ENCODE measurements around the gene PAK4.

DNA sequence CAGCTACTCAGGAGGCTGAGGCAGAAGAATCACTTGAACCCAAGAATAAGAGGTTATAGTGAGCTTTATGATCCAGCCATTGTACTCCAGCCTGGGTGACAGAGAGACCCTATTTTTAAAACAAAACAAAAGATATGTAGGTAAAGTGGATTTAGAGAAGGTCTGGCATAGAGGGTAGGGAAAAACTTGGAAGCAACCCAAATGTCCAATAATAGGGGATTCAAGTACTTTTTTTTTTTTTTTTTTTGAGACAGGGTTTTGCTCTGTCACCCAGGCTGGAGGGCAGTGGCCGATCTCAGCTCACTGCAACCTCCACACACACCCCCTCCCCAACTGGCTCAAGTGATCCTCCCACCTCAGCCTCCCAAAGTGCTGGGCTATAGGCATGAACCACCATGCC lies 5.8 kb upstream of the PAK4 start:
- TF ChIP-seq, protein P1, sequence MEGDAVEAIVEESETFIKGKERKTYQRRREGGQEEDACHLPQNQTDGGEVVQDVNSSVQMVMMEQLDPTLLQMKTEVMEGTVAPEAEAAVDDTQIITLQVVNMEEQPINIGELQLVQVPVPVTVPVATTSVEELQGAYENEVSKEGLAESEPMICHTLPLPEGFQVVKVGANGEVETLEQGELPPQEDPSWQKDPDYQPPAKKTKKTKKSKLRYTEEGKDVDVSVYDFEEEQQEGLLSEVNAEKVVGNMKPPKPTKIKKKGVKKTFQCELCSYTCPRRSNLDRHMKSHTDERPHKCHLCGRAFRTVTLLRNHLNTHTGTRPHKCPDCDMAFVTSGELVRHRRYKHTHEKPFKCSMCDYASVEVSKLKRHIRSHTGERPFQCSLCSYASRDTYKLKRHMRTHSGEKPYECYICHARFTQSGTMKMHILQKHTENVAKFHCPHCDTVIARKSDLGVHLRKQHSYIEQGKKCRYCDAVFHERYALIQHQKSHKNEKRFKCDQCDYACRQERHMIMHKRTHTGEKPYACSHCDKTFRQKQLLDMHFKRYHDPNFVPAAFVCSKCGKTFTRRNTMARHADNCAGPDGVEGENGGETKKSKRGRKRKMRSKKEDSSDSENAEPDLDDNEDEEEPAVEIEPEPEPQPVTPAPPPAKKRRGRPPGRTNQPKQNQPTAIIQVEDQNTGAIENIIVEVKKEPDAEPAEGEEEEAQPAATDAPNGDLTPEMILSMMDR (IDR thresholded peaks at IDR 0.05 in 2 of 3, conservative IDR thresholded peaks at IDR 0.05 in 1 of 3; ENCODE audit: borderline replicate concordance in 1 of 3, insufficient read depth in 1 of 3, low read depth in 2 of 3, low read length in 2 of 3): no peak
- TF ChIP-seq POLR2A (IDR thresholded peaks at IDR 0.05; ENCODE audit: borderline replicate concordance, extremely low read depth, insufficient read depth, insufficient read length): no peak
- TF ChIP-seq SIN3A (IDR thresholded peaks at IDR 0.05; ENCODE audit: low read depth): no peak
- TF ChIP-seq POLR2AphosphoS5 (IDR thresholded peaks at IDR 0.05; ENCODE audit: low read depth, low read length): no peak
- TF ChIP-seq EZH2 (IDR thresholded peaks at IDR 0.05): no peak
- no peak for TF ChIP-seq ZFX (IDR thresholded peaks at IDR 0.05)
- no peak for TF ChIP-seq TCF7L2 (IDR thresholded peaks at IDR 0.05; ENCODE audit: borderline replicate concordance, extremely low read depth, insufficient read depth, insufficient read length)
- TF ChIP-seq JUND (IDR thresholded peaks at IDR 0.05): no peak
- TF ChIP-seq, protein P2, sequence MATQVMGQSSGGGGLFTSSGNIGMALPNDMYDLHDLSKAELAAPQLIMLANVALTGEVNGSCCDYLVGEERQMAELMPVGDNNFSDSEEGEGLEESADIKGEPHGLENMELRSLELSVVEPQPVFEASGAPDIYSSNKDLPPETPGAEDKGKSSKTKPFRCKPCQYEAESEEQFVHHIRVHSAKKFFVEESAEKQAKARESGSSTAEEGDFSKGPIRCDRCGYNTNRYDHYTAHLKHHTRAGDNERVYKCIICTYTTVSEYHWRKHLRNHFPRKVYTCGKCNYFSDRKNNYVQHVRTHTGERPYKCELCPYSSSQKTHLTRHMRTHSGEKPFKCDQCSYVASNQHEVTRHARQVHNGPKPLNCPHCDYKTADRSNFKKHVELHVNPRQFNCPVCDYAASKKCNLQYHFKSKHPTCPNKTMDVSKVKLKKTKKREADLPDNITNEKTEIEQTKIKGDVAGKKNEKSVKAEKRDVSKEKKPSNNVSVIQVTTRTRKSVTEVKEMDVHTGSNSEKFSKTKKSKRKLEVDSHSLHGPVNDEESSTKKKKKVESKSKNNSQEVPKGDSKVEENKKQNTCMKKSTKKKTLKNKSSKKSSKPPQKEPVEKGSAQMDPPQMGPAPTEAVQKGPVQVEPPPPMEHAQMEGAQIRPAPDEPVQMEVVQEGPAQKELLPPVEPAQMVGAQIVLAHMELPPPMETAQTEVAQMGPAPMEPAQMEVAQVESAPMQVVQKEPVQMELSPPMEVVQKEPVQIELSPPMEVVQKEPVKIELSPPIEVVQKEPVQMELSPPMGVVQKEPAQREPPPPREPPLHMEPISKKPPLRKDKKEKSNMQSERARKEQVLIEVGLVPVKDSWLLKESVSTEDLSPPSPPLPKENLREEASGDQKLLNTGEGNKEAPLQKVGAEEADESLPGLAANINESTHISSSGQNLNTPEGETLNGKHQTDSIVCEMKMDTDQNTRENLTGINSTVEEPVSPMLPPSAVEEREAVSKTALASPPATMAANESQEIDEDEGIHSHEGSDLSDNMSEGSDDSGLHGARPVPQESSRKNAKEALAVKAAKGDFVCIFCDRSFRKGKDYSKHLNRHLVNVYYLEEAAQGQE (IDR thresholded peaks at IDR 0.05; ENCODE audit: low read depth): no peak
- no peak for TF ChIP-seq EZH2phosphoT487 (IDR thresholded peaks at IDR 0.05; ENCODE audit: borderline replicate concordance)
- TF ChIP-seq, protein P3, sequence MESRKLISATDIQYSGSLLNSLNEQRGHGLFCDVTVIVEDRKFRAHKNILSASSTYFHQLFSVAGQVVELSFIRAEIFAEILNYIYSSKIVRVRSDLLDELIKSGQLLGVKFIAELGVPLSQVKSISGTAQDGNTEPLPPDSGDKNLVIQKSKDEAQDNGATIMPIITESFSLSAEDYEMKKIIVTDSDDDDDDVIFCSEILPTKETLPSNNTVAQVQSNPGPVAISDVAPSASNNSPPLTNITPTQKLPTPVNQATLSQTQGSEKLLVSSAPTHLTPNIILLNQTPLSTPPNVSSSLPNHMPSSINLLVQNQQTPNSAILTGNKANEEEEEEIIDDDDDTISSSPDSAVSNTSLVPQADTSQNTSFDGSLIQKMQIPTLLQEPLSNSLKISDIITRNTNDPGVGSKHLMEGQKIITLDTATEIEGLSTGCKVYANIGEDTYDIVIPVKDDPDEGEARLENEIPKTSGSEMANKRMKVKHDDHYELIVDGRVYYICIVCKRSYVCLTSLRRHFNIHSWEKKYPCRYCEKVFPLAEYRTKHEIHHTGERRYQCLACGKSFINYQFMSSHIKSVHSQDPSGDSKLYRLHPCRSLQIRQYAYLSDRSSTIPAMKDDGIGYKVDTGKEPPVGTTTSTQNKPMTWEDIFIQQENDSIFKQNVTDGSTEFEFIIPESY (IDR thresholded peaks at IDR 0.05; ENCODE audit: extremely low read depth, insufficient replicate concordance, low read length): no peak
- no peak for TF ChIP-seq RAD21 (IDR thresholded peaks at IDR 0.05; ENCODE audit: low read depth)
